Parathyroid adenoma (tissue), 2 donors: ENCODE measurements around the gene LGMN.
"Not testable (repeated sequence)": the region's sequence is repeated elsewhere in the genome, so short reads cannot be mapped to it uniquely, and the experiment has no call there.

ENCODE experiments used
- H2AFZ ChIP-seq: fragments of 300-600 bp; sonication (generic); one replicate; pipeline ENCODE4 v1.7.0; 2017; ENCODE audit warnings: antibody characterized with exemption, mild to moderate bottlenecking
- H3K27ac ChIP-seq: fragments of 300-600 bp; sonication (generic); one replicate; pipeline ENCODE4 v1.7.0; 2017
- H3K27me3 ChIP-seq: fragments of 300-600 bp; sonication (generic); one replicate; pipeline ENCODE4 v1.7.0; 2017; ENCODE audit warnings: low read length; ENCODE audit not compliant: control insufficient read depth, insufficient read depth
- H3K36me3 ChIP-seq: fragments of 300-600 bp; sonication (generic); one replicate; pipeline ENCODE4 v1.7.0; 2017; ENCODE audit warnings: low read length; ENCODE audit not compliant: control insufficient read depth, insufficient read depth
- H3K4me1 ChIP-seq: fragments of 300-600 bp; sonication (generic); one replicate; pipeline ENCODE4 v1.7.0; 2017; ENCODE audit warnings: control low read depth
- H3K4me2 ChIP-seq: fragments of 300-600 bp; sonication (generic); one replicate; pipeline ENCODE4 v1.7.0; 2017; ENCODE audit warnings: low read length
- H3K4me3 ChIP-seq: fragments of 300-600 bp; sonication (generic); one replicate; pipeline ENCODE4 v1.7.0; 2017; ENCODE audit warnings: low read depth, low read length
- H3K79me2 ChIP-seq: fragments of 300-600 bp; sonication (generic); one replicate; pipeline ENCODE4 v1.7.0; 2017; ENCODE audit warnings: control low read depth
- H3K9ac ChIP-seq: fragments of 300-600 bp; sonication (generic); one replicate; pipeline ENCODE4 v1.7.0; 2017; ENCODE audit warnings: mild to moderate bottlenecking
- H3K9me3 ChIP-seq: fragments of 300-600 bp; sonication (generic); one replicate; pipeline ENCODE4 v1.7.0; 2017; ENCODE audit warnings: low read length; ENCODE audit not compliant: control insufficient read depth
- TF ChIP-seq, protein P1 (sequence below): fragments of 300-600 bp; sonication (generic); IDR thresholded peaks from one replicate; pipeline ENCODE4 v1.7.0; 2017; ENCODE audit warnings: antibody characterized with exemption, mild to moderate bottlenecking
- donor health status: primary hyperparathyroidism.

LGMN gene

DNA sequence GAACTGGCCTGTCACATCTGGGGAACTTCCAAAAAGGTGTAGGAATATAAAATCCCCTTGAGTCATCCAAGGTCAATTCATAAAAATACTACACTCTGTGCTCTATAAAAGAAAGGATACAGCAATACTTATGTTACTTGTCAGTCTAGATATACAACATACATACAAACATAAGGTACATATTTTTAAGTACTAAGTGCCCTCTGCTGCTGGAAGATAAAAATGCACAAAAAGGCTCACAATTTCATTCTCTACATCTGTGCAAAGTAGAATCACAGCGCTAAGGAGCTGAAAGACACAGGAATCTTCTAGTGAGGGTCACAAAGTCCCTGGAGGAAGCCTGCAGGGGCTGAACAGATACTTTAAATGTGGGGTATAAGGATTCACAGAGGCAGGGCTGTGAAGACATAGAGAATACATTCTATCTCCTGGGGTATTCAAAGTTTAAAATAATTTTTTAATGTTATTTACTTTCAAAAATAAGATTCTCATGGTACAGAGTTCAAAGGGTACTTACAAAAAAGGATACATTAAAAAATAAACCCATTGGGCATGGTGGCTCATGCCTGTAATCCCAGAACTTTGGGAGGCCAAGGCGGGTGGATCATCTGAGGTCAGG lies 35.5 kb upstream of the LGMN start:
- Histone ChIP-seq H3K4me3 (no peak overlapping the region), H2AFZ (peak overlapping the region; percentile 51), H3K9me3 (no peaks in the 10 kb centered on the region), H3K36me3 (no peaks in the 10 kb centered on the region), H3K27me3 (no peaks in the 10 kb centered on the region), H3K27ac (no peak overlapping the region), H3K4me2 (no peak overlapping the region), H3K9ac (no peak overlapping the region), H3K79me2 (no peaks in the 10 kb centered on the region), H3K4me1 (no peaks in the 10 kb centered on the region)
- TF ChIP-seq, protein P1, sequence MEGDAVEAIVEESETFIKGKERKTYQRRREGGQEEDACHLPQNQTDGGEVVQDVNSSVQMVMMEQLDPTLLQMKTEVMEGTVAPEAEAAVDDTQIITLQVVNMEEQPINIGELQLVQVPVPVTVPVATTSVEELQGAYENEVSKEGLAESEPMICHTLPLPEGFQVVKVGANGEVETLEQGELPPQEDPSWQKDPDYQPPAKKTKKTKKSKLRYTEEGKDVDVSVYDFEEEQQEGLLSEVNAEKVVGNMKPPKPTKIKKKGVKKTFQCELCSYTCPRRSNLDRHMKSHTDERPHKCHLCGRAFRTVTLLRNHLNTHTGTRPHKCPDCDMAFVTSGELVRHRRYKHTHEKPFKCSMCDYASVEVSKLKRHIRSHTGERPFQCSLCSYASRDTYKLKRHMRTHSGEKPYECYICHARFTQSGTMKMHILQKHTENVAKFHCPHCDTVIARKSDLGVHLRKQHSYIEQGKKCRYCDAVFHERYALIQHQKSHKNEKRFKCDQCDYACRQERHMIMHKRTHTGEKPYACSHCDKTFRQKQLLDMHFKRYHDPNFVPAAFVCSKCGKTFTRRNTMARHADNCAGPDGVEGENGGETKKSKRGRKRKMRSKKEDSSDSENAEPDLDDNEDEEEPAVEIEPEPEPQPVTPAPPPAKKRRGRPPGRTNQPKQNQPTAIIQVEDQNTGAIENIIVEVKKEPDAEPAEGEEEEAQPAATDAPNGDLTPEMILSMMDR = peak; percentile 67

DNA sequence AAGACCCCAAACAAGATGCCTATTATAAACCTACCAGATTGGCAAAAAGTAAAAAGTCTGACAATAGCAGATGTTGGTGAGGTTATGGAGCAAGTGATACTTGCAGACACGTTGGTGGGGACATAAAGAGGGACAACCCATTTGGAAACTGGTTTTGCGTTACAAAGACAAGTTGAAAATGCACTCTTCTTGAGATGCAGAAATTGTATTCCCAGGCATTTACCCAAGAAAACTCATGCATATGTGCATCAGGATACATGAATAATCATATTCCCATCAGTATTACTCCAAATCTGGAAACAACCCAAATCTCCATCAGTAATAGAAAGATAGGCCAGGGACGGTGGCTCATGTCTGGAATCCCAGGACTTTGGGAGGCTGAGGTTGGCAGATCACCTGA lies 32.9 kb upstream of the LGMN start:
- Histone ChIP-seq H2AFZ (no peak overlapping the region), H3K9me3 (no peaks in the 10 kb centered on the region), H3K4me3 (no peak overlapping the region), H3K9ac (no peak overlapping the region), H3K27ac (no peak overlapping the region), H3K4me2 (no peak overlapping the region), H3K27me3 (no peaks in the 10 kb centered on the region), H3K4me1 (no peaks in the 10 kb centered on the region), H3K36me3 (no peaks in the 10 kb centered on the region), H3K79me2 (no peaks in the 10 kb centered on the region)
- TF ChIP-seq, protein P1 = no peak

DNA sequence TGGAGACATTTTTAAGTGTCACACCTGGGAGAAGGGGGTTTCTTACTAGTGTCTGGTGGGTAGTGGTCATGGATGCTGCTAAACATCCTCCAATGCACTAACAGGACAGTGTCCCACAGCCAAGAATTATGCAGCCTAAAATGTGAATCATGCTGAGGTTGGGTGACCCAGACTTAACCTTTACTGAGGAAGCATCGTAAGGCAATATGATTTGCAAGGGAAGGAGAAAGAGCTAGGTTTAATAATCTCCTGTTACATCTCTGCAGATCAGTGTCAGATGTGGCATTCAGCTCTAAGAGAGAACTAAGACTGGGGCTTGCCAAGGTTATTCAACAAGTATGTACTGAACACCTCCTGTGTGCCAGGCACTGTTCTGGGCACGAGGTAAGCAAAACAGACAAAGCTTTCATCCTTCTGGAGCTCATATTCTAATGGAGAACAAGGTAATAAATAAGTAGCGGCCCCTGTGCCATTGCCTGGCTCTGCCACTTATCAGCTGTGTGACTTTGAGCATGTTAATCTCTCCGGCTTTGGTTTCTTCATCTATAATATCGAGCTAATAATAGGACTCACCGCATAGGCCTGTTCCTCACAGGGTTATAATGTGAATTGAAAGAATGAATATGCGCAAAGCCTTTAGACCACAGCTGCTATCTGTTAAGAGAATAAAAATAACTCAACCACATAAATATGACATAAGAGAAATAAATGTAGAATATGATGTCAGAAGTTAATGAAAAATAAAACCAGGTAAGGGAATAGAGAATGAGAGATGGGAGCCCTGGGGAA lies 32.2 kb upstream of the LGMN start:
- no peaks in the 10 kb centered on the region for H3K4me1 ChIP-seq
- H3K36me3 ChIP-seq = no peaks in the 10 kb centered on the region
- TF ChIP-seq, protein P1 = no peak
- H3K79me2 ChIP-seq = no peaks in the 10 kb centered on the region
- H3K9me3 ChIP-seq = no peaks in the 10 kb centered on the region
- H3K27me3 ChIP-seq = no peaks in the 10 kb centered on the region
- no peak overlapping the region for H3K27ac ChIP-seq
- no peak overlapping the region for H3K9ac ChIP-seq
- no peak overlapping the region for H3K4me3 ChIP-seq
- no peak overlapping the region for H3K4me2 ChIP-seq
- H2AFZ ChIP-seq = no peak overlapping the region

DNA sequence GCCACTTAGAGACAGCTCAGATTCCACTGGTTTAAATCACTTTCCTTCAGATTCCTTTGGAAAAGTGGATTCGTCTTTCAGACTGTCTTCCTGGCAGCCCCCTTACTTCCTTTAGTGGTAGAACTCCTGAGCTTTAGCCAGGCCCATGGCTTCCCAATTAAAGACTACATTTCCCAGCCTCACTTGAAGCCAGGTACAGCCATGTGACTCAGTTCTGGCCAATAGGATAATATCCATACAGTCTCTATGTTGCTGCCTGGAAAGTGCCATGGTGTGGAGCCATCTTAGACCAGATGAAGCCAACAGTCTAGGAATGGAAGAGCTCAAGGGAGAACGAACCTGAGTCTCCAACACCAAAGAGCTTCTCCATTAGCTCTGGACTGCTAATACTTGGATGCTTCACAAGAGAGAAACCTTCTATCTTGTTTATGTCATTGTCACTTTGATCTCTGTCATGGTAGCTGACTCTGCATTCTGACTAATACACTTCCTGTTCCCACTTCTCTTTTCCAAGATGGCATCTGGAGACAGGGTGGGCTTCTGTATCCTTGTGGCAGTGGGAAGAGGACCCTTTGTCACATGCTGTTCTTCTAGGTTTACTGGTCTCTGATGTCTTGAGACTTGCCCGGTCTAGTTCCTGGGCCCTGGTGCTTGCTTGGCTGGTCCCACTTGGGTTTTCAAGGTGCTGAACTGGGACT lies 30.6 kb upstream of the LGMN start:
- not testable (repeated sequence) for H3K36me3 ChIP-seq, H3K79me2 ChIP-seq, H3K4me3 ChIP-seq, H3K4me1 ChIP-seq, H3K27ac ChIP-seq, H3K27me3 ChIP-seq, H3K9me3 ChIP-seq, H3K9ac ChIP-seq, H3K4me2 ChIP-seq
- H2AFZ ChIP-seq = peak overlapping the region; percentile 73

DNA sequence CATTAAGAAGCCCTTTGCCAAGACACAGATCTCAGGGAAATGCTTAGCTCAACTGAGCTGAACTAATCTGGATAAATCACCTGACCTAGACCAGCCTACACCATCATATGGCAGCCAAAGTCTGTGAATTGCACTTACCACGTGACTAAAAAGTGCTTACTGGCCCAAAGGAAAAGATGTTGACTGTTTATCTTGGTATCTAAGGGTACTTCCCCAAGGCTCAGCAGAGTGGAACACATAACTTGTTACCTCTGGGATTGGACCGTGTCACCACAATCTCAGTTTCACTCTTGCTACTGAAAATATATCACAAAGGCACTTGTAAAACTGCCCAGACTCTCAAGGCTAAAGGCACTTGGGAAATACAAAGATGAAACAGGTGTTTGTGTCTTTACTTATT lies 26.9 kb upstream of the LGMN start:
- H3K79me2 ChIP-seq = not testable (repeated sequence)
- peak overlapping the region; percentile 61 for H2AFZ ChIP-seq
- peak overlapping the region; percentile 79 for H3K27ac ChIP-seq

More for the DNA sequence above, 26.9 kb upstream of the LGMN start:
- H3K36me3 ChIP-seq, H3K27me3 ChIP-seq, H3K4me1 ChIP-seq, H3K9ac ChIP-seq, H3K9me3 ChIP-seq: not testable (repeated sequence)
- Histone ChIP-seq H3K4me2 (peak overlapping the region; percentile 60), H3K4me3 (peak overlapping the region; percentile 38)
